Astrocyte (in vitro differentiated cells and primary cell): Measurements from ENCODE around the gene PCDHB16.
"Not testable (repeated sequence)": the region's sequence is repeated elsewhere in the genome, so short reads cannot be mapped to it uniquely, and the experiment has no call there.

Source experiments
- EZH2 ChIP-seq: IDR thresholded peaks from 2 replicates; pipeline ENCODE4 v1.6.1; 2012; ENCODE audit warnings: mild to moderate bottlenecking, low read length, inconsistent platforms; ENCODE audit not compliant: insufficient read depth
- TF ChIP-seq, protein P1 (sequence below): IDR thresholded peaks from 2 replicates; pipeline ENCODE4 v1.5.1; 2011; ENCODE audit warnings: low read depth, mild to moderate bottlenecking, inconsistent platforms, low read length, moderate library complexity; ENCODE audit not compliant: insufficient read depth

DNA sequence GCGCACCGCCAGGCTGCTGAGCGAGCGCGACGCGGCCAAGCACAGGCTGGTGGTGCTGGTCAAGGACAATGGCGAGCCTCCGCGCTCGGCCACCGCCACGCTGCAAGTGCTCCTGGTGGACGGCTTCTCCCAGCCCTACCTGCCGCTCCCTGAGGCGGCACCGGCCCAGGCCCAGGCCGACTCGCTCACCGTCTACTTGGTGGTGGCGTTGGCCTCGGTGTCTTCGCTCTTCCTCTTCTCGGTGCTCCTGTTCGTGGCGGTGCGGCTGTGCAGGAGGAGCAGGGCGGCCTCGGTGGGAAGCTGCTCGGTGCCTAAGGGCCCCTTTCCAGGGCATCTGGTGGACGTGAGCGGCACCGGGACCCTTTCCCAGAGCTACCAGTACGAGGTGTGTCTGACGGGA, 19.5 kb downstream of the PCDHB16 start:
- TF ChIP-seq EZH2: not testable (repeated sequence)
- TF ChIP-seq, protein P1, sequence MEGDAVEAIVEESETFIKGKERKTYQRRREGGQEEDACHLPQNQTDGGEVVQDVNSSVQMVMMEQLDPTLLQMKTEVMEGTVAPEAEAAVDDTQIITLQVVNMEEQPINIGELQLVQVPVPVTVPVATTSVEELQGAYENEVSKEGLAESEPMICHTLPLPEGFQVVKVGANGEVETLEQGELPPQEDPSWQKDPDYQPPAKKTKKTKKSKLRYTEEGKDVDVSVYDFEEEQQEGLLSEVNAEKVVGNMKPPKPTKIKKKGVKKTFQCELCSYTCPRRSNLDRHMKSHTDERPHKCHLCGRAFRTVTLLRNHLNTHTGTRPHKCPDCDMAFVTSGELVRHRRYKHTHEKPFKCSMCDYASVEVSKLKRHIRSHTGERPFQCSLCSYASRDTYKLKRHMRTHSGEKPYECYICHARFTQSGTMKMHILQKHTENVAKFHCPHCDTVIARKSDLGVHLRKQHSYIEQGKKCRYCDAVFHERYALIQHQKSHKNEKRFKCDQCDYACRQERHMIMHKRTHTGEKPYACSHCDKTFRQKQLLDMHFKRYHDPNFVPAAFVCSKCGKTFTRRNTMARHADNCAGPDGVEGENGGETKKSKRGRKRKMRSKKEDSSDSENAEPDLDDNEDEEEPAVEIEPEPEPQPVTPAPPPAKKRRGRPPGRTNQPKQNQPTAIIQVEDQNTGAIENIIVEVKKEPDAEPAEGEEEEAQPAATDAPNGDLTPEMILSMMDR: not testable (repeated sequence)
